Transverse colon (tissue), 4 donors: ENCODE data around the gene CELSR1. TPM values are rescaled to one million over a fixed set of nuclear protein-coding genes. Genes with fewer than 3 reads are reported as not detected.

Experiments
- DNase-seq: peaks from one replicate; pipeline ENCODE4 v3.0.0-alpha.2; 2019
- H3K27ac ChIP-seq, 4 donors: fragments of 200-600 bp; sonication (generic); 2 replicates each; pipeline ENCODE4 v1.5.1; 2016 to 2018; ENCODE audit warnings: inconsistent platforms in 4 of 4
- H3K27me3 ChIP-seq: fragments of 200-600 bp; sonication (generic); 2 replicates; pipeline ENCODE4 v1.5.1; 2017; ENCODE audit warnings: inconsistent platforms
- H3K36me3 ChIP-seq, 4 donors: fragments of 200-600 bp; sonication (generic); 2 replicates each; pipeline ENCODE4 v1.5.1; 2017 to 2019; ENCODE audit warnings: inconsistent platforms in 4 of 4
- H3K4me1 ChIP-seq, 4 donors: fragments of 200-600 bp; sonication (generic); 2 replicates each; pipeline ENCODE4 v1.5.1; 2017 to 2020; ENCODE audit warnings: inconsistent platforms in 4 of 4
- H3K4me3 ChIP-seq, 4 donors: fragments of 200-600 bp; sonication (generic); 1 replicate in 1 of 4; 2 replicates in 3 of 4; pipeline versions ENCODE4 v1.5.1 to v1.6.1; 2017 to 2019; ENCODE audit warnings: inconsistent platforms in 4 of 4
- H3K9me3 ChIP-seq, 2 donors: fragments of 200-600 bp; sonication (generic); 2 replicates each; pipeline ENCODE4 v1.5.1; 2017 to 2019; ENCODE audit warnings: inconsistent platforms in 2 of 2
- CTCF ChIP-seq, 5 experiments: fragments of 200-600 bp in 3 of 5; fragments of 450-650 bp in 2 of 5; sonication (generic) in 3 of 5; IDR thresholded peaks; 1 replicate in 2 of 5; 2 replicates in 3 of 5; pipeline ENCODE4 v1.5.1; 2016 to 2017; ENCODE audit warnings: antibody characterized with exemption in 5 of 5, inconsistent platforms in 3 of 5, mild to moderate bottlenecking in 2 of 5, moderate library complexity in 1 of 5
- EP300 ChIP-seq: sonication (generic); formaldehyde crosslinking; IDR thresholded peaks from one replicate; pipeline ENCODE4 v1.6.1; 2017; ENCODE audit warnings: antibody characterized with exemption, low read depth
- POLR2A ChIP-seq: fragments of 450-650 bp; IDR thresholded peaks from one replicate; pipeline ENCODE4 v1.6.1; 2016; ENCODE audit warnings: antibody characterized with exemption, mild to moderate bottlenecking, moderate library complexity
- POLR2AphosphoS5 ChIP-seq, 3 donors: sonication (generic); formaldehyde crosslinking; IDR thresholded peaks; one replicate each; pipeline ENCODE4 v1.6.1; 2016; ENCODE audit warnings: antibody characterized with exemption in 3 of 3
- WGBS, 2 donors: methylation state at CpG; one replicate each; pipeline ENCODE4 v1.1.5; 2018; ENCODE audit warnings: low coverage in 1 of 2; 5-methylcytosine and 5-hydroxymethylcytosine counted together
- in situ Hi-C, 4 donors: fragments of 200-750 bp; cut with MboI; loops; one replicate each; pipeline versions ENCODE4 v1.15.0 to v1.15.1; 2017; ENCODE audit warnings: low sequenced_read_pairs in 3 of 4, low pct_ligation_motif_present in 1 of 4, low pct_unique_long_range_greater_than_20kb in 1 of 4
- intact Hi-C: fragments of 100-400 bp; cut with DNase I; formaldehyde crosslinking; loops from one replicate; pipeline ENCODE4 v1.15.1; 2023; ENCODE audit warnings: low total_unique reads
- total RNA-seq, 4 donors: library from RNA; depleted of rRNA; stranded (reverse); fragments of >200 nt; gene quantifications; one replicate each; pipeline ENCODE4 v1.1.0, GENCODE V29; 2016

The CELSR1 gene
- total RNA-seq, 4 donors from 2014 or later, result 0.96 to 2.5 (median 1.4) TPM

GRCh38 chr22:46448333-46448732 lies 89.1 kb downstream of the CELSR1 start:
- no peaks in the 10 kb centered on the region for H3K9me3 ChIP-seq
- in situ Hi-C loops, result no loop called here
- no peaks in the 10 kb centered on the region for H3K36me3 ChIP-seq
- H3K27me3 ChIP-seq, result no peaks in the 10 kb centered on the region
- WGBS, 2 donors, result 53 to 54% methylated on average over 6 of the region's 6 CpGs
- no peak overlapping the region for H3K4me3 ChIP-seq
- intact Hi-C loops, result no loop called here
- DNase-seq, result no peak
- H3K4me1 ChIP-seq, result peaks cover 0 to 5% (median 0%) of the 10 kb centered on the region in 4 donors
- H3K27ac ChIP-seq, result no peak overlapping the region
- TF ChIP-seq CTCF (IDR thresholded peaks at IDR 0.05), result no peak
- TF ChIP-seq POLR2AphosphoS5 (IDR thresholded peaks at IDR 0.05), result no peak
- no peak for TF ChIP-seq EP300
- TF ChIP-seq POLR2A, result no peak

- H3K4me3 ChIP-seq, result no peak overlapping the region
- no peak overlapping the region for H3K27ac ChIP-seq
- WGBS, 2 donors, result 85% methylated on average over 4 of the region's 5 CpGs; no CpG with 5 or more reads in 1 of the 2 donors
- no peaks in the 10 kb centered on the region for H3K9me3 ChIP-seq
- H3K27me3 ChIP-seq, result no peaks in the 10 kb centered on the region
- DNase-seq, result no peak
- no peaks in the 10 kb centered on the region for H3K36me3 ChIP-seq
- intact Hi-C loops, result no loop called here
- peaks cover 0 to 5% (median 0%) of the 10 kb centered on the region in 4 donors for H3K4me1 ChIP-seq
- in situ Hi-C loops, result no loop called here
- TF ChIP-seq EP300 (no peak), CTCF (IDR thresholded peaks at IDR 0.05) (no peak), POLR2A (no peak), POLR2AphosphoS5 (IDR thresholded peaks at IDR 0.05) (no peak)
Observed at GRCh38 chr22:46447906-46448305, 89.5 kb downstream of the CELSR1 start.

- intact Hi-C loops (no loop called here), in situ Hi-C loops (no loop called here)
- Histone ChIP-seq H3K4me1 (peaks cover 0 to 5% (median 0%) of the 10 kb centered on the region in 4 donors), H3K36me3 (no peaks in the 10 kb centered on the region), H3K9me3 (no peaks in the 10 kb centered on the region), H3K27ac (no peak overlapping the region), H3K27me3 (no peaks in the 10 kb centered on the region), H3K4me3 (no peak overlapping the region)
- TF ChIP-seq CTCF (IDR thresholded peaks at IDR 0.05) (no peak), EP300 (no peak), POLR2A (no peak), POLR2AphosphoS5 (IDR thresholded peaks at IDR 0.05) (no peak)
- DNase-seq, result no peak
- WGBS, 2 donors, result 86 to 96% methylated on average over 3 to 4 of the region's 4 CpGs
Observed at GRCh38 chr22:46446799-46447198, 90.6 kb downstream of the CELSR1 start.

GRCh38 chr22:46445771-46446420 lies 91.5 kb downstream of the CELSR1 start:
- Histone ChIP-seq H3K4me3 (no peak overlapping the region), H3K27ac (no peak overlapping the region), H3K4me1 (peaks cover 0 to 5% (median 0%) of the 10 kb centered on the region in 4 donors), H3K9me3 (no peaks in the 10 kb centered on the region), H3K27me3 (no peaks in the 10 kb centered on the region), H3K36me3 (no peaks in the 10 kb centered on the region)
- in situ Hi-C loops (no loop called here), intact Hi-C loops (no loop called here)
- 93 to 100% methylated on average over 7 to 21 of the region's 21 CpGs for WGBS, 2 donors
- no peak for DNase-seq
- TF ChIP-seq POLR2A (no peak), CTCF (IDR thresholded peaks at IDR 0.05) (no peak), EP300 (no peak), POLR2AphosphoS5 (IDR thresholded peaks at IDR 0.05) (no peak)
